Mesothelial cell of epicardium (in vitro differentiated cells): Measurements from ENCODE around the gene CALHM6. TPM values are rescaled to one million over a fixed set of nuclear protein-coding genes. Genes with fewer than 3 reads are reported as not detected.

Experiments
- DNase-seq, 2 experiments: peaks; one replicate each; pipeline ENCODE4 v3.0.0; 2021; ENCODE audit warnings: low spot score in 2 of 2; ENCODE audit not compliant: unreplicated experiment in 2 of 2
- H3K27ac Mint-ChIP-seq: 2 replicates; pipeline ENCODE4 v1.8.0; 2021; ENCODE audit warnings: mixed read lengths
- H3K27me3 Mint-ChIP-seq: 2 replicates; pipeline ENCODE4 v1.8.0; 2021; ENCODE audit warnings: low read depth, mixed read lengths
- H3K36me3 Mint-ChIP-seq: 2 replicates; pipeline ENCODE4 v1.8.0; 2021; ENCODE audit warnings: mixed read lengths
- H3K4me1 Mint-ChIP-seq: 2 replicates; pipeline ENCODE4 v1.8.0; 2021; ENCODE audit warnings: mixed read lengths
- H3K4me3 Mint-ChIP-seq: 2 replicates; pipeline ENCODE4 v1.8.0; 2021; ENCODE audit warnings: mild to moderate bottlenecking, moderate library complexity, mixed read lengths
- H3K9me3 Mint-ChIP-seq: 2 replicates; pipeline ENCODE4 v1.8.0; 2021; ENCODE audit warnings: mixed read lengths
- total RNA-seq: library from RNA; stranded (reverse); gene quantifications from 3 replicates; pipeline ENCODE4 v1.2.1, GENCODE V29; 2021
- TF ChIP-seq, protein P1 (sequence below): fragments of 200-600 bp; sonication (generic); IDR thresholded peaks from one replicate; pipeline ENCODE4 v1.5.0; 2021; ENCODE audit warnings: antibody characterized with exemption; ENCODE audit not compliant: unreplicated experiment

CALHM6 gene
- total RNA-seq, 1 donor from 2014 or later = 2.4 TPM

DNA sequence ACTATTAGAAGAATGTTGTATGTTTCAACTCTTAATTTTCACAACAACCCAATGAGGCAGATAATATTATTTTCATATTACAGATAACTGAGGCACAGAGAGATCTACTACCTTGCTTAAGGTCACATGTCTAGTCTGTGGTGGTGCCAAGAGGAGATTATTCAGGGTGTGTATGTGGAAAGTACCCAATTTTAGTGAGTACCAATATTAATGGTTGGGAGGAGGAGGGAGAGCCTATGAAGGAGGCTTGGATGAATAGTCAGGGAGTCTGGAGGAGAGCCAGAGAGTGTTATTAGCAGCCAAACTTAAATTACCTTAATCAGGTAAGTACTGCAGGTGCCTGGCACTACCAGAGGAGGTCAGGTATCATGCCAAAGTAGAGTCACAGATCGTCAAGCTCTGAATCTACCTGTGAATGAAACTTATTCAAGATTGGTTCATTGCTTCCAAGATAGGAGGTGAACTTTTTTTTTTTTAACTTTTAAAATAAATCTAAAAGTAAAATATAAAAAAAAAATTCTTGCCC lies 10.9 kb upstream of the CALHM6 start:
- TF ChIP-seq, protein P1, sequence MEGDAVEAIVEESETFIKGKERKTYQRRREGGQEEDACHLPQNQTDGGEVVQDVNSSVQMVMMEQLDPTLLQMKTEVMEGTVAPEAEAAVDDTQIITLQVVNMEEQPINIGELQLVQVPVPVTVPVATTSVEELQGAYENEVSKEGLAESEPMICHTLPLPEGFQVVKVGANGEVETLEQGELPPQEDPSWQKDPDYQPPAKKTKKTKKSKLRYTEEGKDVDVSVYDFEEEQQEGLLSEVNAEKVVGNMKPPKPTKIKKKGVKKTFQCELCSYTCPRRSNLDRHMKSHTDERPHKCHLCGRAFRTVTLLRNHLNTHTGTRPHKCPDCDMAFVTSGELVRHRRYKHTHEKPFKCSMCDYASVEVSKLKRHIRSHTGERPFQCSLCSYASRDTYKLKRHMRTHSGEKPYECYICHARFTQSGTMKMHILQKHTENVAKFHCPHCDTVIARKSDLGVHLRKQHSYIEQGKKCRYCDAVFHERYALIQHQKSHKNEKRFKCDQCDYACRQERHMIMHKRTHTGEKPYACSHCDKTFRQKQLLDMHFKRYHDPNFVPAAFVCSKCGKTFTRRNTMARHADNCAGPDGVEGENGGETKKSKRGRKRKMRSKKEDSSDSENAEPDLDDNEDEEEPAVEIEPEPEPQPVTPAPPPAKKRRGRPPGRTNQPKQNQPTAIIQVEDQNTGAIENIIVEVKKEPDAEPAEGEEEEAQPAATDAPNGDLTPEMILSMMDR = no peak
- Mint-ChIP-seq H3K4me3 (no peak overlapping the region), H3K9me3 (no peaks in the 10 kb centered on the region), H3K36me3 (no peaks in the 10 kb centered on the region), H3K4me1 (peaks cover 39% of the 10 kb centered on the region), H3K27ac (no peak overlapping the region), H3K27me3 (no peaks in the 10 kb centered on the region)
- DNase-seq = no peak

DNA sequence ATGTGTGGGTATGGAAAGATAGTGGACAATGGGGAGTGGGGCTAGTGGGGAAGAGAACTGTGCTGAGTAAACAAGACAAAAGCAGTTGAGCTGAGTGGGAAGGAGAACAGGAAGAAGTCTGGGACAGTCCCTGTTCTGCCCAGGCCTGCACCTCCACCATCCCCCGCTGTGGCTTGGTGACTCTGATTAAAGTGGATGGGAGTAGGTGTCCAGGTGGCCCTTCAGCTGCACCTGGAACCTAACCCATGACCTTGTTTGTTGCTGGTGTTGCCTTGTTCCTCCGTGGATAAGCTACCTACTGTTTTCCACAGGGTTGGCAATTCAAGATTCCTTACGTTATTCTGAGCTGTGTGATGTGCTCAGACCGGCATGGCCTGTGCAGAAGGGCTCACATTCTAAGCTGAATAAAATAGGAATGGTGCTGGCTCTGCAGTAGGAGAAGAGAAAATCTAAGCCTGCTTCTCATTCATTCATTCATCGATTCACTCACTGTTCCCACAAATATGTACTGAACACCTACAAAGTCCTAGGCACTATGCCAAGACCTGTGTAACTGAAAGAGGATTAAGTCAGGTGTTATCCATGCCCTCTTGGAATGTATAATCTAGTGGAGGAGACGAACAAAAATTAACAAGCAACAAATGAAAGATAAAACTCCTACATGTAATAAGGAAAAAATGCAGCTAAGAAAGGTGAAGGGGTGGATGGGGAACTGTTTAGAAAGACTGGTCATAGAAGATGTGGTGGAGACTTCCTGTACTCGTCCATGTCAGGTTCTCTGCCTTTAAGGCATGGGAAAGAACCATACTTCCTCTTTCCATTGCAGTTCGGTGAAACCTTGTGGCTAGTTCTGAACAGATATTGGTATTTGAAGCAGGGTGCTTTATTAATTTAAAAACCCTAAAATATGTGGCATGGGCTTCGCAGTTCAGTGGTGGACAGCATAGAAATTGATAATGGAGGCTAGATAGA lies 10.1 kb upstream of the CALHM6 start:
- TF ChIP-seq, protein P1 = no peak
- no peak for DNase-seq
- Mint-ChIP-seq H3K36me3 (no peaks in the 10 kb centered on the region), H3K27me3 (no peaks in the 10 kb centered on the region), H3K4me3 (no peak overlapping the region), H3K9me3 (no peaks in the 10 kb centered on the region), H3K27ac (peak overlapping the region; percentile 49), H3K4me1 (peaks cover 39% of the 10 kb centered on the region)

DNA sequence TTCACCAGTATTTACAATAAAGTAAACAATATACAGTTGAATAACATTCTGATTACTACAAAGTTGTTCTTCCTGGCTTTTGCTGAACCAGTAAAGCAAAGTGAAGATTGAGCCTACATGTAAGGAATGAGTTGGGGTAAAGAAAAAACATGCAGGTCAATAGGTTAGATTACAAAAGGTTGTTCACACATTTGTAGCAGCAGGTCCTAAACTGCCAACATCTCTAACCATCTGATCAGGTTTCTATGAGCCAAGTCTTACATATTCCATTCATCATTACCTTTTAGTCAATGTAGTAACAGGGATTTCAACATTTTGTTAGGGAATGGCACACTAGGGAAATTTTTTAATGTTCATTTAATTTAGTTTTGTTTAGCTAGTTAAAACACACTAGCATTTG lies 9.3 kb upstream of the CALHM6 start:
- no peaks in the 10 kb centered on the region for H3K9me3 Mint-ChIP-seq
- H3K36me3 Mint-ChIP-seq = no peaks in the 10 kb centered on the region
- TF ChIP-seq, protein P1 = no peak
- H3K4me1 Mint-ChIP-seq = peaks cover 34% of the 10 kb centered on the region
- H3K4me3 Mint-ChIP-seq = no peak overlapping the region
- no peak for DNase-seq
- H3K27me3 Mint-ChIP-seq = no peaks in the 10 kb centered on the region
- no peak overlapping the region for H3K27ac Mint-ChIP-seq

DNA sequence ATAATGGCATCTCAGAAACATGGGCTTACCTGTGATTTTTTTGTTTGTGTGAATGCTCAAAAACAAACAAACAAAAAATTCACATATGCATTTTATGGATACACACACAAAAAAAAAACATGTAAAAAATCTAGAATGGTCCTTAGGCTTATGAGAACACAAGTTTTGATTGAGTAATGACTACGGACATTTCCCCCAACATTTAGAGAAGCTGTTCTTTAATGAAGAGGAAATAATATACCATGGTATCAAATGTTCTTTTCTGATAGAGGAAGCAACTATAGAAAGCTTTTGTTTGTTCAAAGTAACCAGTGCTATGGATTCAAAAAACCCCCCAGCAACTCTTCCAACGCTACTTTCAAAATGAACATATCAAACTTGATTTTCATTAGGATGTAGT lies 8.6 kb upstream of the CALHM6 start:
- Mint-ChIP-seq H3K4me3 (no peak overlapping the region), H3K4me1 (peaks cover 28% of the 10 kb centered on the region), H3K36me3 (no peaks in the 10 kb centered on the region), H3K27me3 (no peaks in the 10 kb centered on the region), H3K27ac (no peak overlapping the region), H3K9me3 (no peaks in the 10 kb centered on the region)
- DNase-seq = no peak
- TF ChIP-seq, protein P1 = no peak

DNA sequence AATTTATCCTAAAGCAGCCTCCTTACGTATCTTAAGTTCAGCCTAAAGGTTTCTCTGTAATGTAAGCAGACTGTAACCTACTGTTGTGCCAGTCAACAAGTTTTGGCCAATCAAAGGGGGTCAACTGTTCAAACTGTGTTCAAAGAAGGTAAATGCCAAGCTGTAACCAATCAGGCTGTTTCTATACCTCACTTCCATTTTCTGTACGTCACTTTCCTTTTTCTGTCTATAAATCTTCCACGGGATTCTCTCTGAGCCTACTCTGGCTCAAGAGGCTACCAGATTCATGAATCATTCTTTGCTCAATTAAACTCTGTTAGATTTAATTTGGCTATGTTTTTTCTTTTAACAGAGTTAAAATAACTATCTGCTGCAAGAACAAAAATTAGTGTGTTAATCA lies 5.1 kb upstream of the CALHM6 start:
- Mint-ChIP-seq H3K36me3 (no peaks in the 10 kb centered on the region), H3K27ac (no peak overlapping the region), H3K9me3 (no peaks in the 10 kb centered on the region), H3K4me1 (peaks cover 7% of the 10 kb centered on the region), H3K27me3 (peaks cover 11% of the 10 kb centered on the region), H3K4me3 (no peak overlapping the region)
- DNase-seq = no peak
- TF ChIP-seq, protein P1 = no peak
